Activated CD4-positive, alpha-beta T cell treated with anti-CD3 and anti-CD28 coated beads, Interleukin-2, Interleukin-4, amounts not matched to agents 100 ng/mL and 50 ng/mL, durations not matched to agents 16 hours and 8 hours (primary cell): ENCODE measurements around the gene ADARB2.

ENCODE experiments used
- DNase-seq: peaks from one replicate; pipeline ENCODE4 v3.0.0-alpha.2; 2020; ENCODE audit warnings: low spot score

The ADARB2 gene

DNA sequence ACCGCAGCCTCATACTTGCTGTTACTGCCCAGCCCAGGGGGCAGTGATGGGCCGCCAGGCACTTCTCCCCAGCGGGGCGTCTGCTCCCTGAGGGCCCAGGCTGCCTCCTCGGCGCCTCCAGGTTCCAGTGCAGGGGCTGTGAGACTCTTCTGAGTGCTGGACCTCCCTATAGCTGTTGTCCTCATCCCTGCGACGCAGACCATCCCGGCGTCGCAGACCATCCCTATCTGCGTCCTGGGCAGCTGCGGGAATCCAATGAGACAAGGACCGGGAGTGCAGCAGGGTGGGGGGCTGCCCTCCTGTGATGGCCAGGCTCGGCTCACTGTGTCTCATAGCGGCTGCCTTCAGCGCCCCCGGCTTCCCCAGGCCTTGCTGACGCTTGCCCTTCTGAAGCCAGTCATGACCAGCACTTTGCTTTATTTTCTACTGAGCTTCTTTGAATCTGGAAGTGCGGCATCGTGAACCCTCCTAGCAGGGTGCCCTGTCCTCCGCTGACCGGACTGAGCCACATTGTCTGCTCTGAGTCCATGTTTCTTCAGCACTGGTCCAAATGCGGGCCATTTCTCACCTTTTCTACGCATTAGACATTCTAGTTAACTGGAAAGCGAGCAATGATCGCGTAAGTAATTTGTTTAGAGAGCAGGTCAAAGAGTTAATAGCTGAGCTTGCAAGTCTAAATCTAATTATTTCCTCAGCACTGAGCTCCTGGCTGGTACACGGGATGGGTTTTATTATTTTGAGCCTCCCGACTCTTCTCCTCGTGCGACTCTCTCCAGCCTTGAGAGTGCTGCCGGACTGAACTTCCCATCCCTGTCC is 341.6 kb downstream of the ADARB2 start:
- DNase-seq, result no peak

DNA sequence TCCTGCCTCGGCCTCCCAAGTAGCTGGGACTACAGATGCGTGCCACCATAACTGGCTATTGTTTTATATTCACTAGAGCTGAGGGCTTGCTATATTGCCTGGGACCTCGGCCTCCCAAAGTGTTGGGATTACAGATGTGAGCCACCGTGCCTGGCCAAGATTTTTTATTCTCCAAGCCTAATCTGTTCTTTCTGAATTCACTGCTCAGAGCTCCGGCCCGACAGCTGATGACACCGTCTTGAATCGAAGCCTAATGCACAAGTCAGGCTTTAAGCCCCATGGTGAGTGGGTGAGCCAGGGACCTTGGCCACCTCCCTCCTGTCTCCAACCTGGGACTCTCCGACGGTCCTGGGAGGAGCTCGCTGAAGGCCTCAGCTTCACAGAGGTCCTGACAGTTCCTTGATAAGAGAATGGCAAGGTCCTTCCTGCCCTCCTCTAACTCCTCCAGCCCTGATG is 342.3 kb downstream of the ADARB2 start:
- no peak for DNase-seq

DNA sequence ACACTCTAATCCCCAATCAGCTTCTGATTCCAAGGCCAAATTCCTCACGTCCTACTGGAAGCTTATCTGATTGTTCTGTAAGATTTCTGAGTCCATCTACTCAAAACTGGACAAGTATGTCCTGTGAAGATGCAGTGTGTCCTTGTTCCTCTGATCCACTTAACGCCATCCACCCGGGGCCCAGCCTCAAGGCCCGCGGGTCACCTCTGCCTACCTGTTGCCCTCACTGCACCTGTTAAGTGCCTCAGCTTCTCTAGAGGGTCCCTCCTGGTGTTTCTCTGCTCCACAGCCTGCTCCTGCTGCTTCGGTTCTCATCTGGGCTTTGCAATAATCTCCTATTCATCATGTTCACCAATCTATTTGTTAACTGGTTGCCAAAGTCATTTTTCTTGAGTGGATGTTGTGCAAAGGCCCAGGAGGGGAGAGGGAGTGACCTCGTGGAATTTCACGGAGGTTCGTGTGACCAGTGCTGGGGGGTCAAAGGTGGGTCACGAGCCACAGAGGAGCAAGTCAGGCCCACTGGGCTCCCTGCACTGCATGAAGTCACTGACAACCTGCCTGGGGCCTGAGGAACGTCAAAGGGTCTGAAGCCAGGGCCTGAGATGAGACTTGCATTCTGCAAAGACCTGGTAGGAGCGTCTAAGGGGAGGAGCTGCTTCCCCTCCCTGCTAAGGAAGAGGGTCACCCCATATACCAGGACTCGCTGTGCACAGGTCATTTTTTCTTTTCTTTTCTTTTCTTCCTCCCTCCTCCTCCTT is 343.0 kb downstream of the ADARB2 start:
- DNase-seq, result no peak

GRCh38 chr10:1393481-1393880 is 343.8 kb downstream of the ADARB2 start:
- no peak for DNase-seq

DNA sequence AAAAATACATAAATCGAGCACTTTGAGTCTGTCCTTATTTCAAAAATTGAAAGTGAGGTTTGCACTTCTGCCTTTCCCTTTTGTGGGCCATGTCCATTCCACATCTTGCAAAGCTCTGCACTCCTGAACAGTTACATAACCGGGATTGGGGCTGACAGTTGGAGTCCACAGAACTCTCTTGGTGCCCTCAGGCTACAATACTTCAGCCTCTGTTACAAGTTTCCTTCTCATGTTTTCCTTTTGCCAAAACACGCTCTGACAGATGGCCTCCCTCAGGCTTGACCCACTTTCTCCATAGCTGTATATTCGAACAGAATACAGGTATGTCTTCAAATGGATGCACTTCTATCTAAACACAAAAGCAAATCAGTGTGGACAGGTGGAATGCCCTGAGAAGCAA is 345.2 kb downstream of the ADARB2 start:
- DNase-seq, result no peak

DNA sequence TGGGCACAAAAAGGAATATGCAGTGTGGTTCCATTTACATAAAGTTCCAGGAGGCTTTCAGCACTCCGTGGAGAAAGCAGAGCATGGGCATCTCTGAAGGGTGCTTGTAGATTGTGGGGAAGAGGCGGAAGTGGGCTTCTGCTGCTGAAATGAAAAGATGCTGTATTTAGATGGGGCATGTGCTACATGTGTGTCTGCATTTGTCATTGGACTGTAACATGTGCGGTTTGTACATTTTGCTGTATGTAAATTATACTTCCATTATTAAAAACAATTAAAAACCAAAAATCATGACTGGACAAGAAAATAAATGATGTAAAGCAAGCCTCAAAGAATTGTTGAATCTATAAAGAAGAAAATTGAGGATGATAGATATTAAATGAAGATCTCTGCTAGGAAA is 347.1 kb downstream of the ADARB2 start:
- DNase-seq, result no peak

- no peak for DNase-seq
Observed at GRCh38 chr10:1384026-1384425, 353.3 kb downstream of the ADARB2 start.

GRCh38 chr10:1382711-1383110 is 354.6 kb downstream of the ADARB2 start:
- no peak for DNase-seq

DNA sequence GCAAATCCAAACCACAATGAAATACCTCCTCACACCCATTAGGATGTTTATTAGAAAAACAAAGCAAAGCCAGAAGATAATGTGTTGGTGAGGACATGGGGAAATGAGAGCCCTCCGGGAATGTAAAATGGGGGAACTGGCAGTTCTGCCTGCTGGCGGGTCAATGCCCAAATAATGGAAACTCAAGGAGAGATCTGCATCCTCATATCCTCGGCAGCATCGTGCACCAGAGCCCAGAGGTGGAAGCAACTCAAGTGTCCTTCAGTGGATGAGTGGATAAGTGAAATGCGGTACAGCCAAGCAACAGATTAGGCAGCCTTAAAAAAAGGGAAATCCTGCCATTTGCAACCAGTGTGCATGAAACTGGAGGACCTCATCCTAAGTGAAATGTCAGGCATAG is 356.0 kb downstream of the ADARB2 start:
- no peak for DNase-seq

- DNase-seq, result no peak
Observed at GRCh38 chr10:1380088-1380671, 357.1 kb downstream of the ADARB2 start.

DNA sequence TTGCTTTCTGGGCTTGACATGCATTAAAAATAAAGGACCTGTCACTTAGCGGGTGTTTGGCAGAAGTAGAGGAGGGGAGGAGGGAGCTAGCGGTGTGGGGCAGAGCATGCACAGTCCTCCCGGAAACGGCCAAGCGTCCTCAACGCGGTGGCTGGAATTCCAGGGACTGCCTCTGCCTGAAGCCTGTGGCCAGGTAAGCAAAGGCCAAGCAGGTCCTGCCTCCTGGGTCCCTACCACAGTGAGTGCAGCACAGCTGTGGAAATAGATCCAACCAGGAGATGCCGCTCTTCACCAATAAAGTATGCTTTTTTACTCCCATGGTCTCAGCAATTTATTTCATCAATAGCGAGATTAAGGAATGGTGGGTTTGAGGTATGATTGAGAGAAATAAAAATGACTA is 357.7 kb downstream of the ADARB2 start:
- DNase-seq, result no peak

DNA sequence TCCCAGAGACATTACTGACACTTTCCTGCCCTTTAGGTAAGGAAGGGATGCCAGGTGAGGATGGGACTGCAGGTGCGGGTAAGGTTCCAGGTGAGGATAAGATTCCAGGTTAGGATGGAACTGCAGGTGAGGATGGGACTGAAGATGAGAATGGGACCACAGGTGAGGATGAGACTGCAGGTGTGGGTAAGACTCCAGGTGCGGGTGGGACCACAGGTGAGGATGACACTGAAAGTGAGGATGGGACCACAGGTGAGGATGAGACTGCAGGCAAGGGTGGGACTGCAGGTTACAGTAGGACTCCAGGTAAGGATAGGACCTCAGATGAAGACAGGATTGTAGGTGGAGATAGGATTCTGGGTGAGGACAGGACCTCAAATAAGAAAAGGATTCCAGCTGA is 358.9 kb downstream of the ADARB2 start:
- no peak for DNase-seq

DNA sequence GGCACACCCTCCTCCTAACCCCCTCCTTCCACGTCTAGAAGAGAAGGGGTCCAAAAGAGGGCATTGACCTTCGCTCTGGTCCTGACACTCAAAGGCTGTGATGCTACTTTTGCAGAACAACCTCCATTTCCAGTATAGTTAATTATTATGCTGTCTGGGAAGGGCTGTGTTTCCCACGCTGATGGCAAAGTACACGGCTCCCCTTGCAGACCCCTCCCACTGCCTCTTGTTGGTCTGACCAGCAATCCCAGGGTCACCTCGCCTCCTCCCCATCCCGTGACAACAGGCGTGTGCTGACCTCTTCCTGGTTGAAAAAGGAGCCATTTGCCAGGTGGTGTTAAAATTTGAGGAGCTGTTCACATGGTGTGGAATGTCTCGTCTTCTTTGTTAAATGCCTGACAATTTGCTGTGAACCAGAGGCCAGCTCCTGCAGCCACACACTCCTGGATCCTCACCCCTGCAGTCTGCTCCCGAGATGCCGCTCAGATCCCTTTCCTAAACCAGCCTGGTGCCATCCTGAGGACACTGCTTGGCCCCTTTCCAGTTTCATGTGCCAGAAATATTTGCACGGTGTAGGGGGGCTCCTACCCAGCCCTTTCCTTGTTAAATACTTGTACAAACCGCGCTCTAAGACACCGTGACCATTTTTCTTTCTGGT is 359.5 kb downstream of the ADARB2 start:
- DNase-seq, result no peak

- DNase-seq, result no peak
Observed at GRCh38 chr10:1377231-1377630, 360.1 kb downstream of the ADARB2 start.

DNA sequence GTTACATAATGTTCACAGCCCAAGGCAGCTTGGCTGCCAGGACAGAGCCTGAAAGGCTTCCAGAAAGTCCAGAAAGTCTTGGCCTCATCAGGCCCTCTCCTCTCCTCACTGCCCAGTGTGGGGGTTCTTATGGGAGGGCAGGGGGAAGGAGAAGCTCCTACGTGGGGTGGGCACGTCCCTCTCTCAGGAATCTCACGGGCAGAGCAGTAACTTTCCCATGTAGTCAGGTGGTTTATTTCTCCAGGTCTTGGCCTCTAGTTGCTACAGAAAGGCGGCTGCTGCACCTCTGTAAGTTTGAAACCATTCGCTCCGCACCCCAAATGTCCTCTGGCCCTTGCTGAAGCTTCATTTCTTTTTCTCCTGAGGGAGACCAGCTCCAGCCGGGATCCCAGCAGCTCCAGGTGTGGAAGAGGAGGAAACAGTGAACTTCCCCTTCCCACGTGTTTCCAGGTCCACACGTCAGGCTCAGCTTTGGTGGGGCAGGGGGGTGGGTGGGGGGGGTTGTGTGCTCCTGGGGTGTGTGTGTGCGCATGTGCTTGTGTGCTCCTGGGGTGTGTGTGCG is 360.9 kb downstream of the ADARB2 start:
- DNase-seq, result no peak

DNA sequence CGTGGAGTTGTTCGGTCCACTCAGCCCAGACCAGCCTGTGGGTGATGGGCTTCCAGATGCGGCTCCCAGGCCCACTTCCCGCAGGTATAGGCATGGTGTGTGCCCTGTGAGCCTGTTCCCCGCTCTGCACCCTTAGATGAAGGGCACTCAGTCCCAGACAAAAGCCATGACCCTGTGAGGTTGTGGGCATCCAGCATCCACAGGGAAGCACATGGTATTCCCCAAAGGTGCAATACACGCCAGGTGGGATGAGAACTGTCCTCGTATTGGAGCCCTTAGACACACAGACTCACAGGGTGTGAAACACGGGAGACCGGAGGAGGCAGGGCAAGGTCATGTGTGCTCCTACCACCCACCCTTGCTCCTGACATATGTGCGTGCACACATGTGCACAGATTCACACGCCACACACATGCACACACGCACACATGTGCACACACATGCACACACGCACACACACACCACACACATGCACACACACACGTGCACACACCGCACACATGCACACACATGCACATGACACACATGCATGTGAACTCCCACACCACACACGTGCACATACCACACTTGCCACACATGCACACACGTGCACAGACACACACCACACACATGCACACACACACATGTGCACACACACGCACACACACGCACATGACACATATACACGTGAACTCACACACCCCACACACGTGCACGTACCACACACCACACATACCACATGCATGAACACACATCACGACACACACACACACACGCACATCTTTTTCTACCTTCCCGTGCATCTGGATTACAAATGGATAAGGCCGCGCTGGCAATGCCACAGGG is 361.8 kb downstream of the ADARB2 start:
- DNase-seq, result no peak

DNA sequence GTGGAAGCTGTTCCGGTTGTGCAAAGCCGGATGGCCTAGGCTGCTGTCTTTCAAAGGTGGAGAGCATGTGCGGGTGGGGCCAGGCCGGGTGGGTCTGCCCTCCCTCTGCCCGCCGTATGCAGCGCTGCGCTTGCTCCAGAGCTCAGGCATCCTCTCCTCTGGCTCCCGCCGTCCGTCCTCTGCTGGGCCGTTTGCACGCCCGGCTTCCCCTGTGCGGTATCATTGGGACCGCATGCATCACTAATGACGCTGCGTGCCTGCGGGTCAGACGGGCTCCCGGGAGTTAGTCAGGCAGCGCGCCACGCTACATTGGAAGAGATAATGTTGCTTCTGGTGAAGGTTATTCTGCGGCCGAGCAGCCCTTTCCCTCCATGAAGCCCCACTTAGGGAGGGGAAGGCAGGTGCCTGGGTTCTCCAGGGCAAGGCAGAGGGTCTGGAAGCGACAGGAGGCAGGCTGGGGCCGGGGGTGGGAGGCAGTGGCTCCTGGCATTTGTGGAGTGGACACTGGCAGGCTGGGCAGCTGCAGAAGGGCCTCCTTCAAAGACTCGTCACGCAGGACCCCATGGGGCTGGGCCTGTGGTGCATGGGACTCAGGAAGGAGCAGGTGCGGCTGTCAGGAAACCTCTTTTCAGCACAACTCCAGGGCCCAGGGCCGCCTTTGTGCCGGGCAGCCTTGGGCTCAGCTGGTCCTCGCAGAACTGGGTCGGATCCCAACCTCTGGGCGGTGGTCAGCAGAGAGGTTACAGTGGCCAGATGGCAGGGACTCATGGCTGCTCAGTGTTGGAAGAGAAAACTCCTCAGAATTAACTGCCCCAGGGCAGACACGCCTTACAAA is 362.6 kb downstream of the ADARB2 start:
- no peak for DNase-seq

DNA sequence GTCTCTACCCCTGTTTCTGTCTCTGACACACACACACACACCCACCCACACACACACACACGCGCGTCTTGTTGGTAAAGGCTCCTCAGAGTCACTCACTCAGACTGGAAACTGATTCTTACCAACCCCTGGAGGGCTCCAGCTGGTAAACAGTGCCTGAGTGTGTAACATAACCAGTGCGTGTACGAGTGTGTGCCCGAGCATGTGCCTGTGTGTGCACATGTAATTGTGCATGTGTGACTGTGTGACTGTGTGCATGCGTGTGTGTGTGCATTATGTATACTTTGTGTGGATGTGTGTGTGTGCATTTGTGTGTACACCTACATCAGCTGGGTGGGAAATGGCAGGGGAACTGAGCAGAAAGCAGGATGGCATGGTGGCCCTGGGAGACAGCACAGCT is 364.0 kb downstream of the ADARB2 start:
- DNase-seq, result no peak

DNA sequence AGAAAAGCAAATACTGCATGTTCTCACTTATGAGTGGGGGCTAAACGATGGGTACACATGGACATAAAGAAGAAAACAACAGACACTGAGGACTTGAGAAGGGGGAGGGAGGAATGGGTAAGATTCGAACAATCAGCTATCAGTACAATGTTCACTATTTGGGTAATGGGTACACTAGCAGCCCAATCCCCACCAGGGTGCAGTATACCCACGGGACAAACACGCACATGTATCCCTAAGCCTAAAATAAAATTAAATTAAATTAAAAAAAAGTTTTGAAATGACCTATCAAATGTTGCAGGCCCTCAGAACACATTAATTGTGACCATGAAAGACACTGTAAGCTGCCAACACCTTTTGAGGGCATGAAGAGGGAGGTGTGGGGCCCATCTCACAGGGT is 365.1 kb downstream of the ADARB2 start:
- no peak for DNase-seq

DNA sequence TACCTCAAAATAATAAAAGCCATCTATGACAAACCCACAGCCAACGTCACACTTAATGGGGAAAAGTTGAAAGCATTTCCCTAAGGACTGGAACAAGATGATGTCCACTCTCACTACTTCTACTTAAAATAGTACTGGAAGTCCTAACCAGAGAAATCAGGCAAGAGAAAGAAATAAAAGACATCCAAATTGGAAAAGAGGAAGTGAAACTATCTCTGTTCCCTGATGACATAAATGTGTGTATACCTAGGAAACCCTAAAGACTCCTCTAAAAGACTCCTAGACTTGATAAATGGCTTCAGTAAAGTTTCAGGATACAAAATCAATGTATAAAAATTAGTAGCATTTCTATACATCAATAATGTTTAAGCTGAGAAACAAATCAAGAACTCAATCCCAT is 367.0 kb downstream of the ADARB2 start:
- no peak for DNase-seq
